SK-N-SH treated with all-trans-retinoic acid at 6 μM for 48 hours (cell line): ENCODE data around the gene PCBP3.
"Not testable (repeated sequence)": the region's sequence is repeated elsewhere in the genome, so short reads cannot be mapped to it uniquely, and the experiment has no call there.

Experiments
- ATAC-seq: fragments of 200-7000 bp; cut with Tn5 transposase; 3 replicates; pipeline ENCODE4 v1.9.1; 2020; ENCODE audit warnings: mild to moderate bottlenecking, moderate library complexity
- ARNTL ChIP-seq: fragments of 450-650 bp; formaldehyde crosslinking; IDR thresholded peaks from 2 replicates; pipeline ENCODE4 v1.5.0; 2020; ENCODE audit warnings: low read depth, mild to moderate bottlenecking, moderate library complexity, borderline replicate concordance
- CREB5 ChIP-seq: fragments of 250-450 bp; sonication (Bioruptor Pico); IDR thresholded peaks from 2 replicates; pipeline ENCODE4 v1.5.1; 2020; ENCODE audit warnings: low read depth, mild to moderate bottlenecking, moderate library complexity
- CSRNP3 ChIP-seq: fragments of 250-450 bp; sonication (Bioruptor Pico); IDR thresholded peaks from 2 replicates; pipeline ENCODE4 v1.5.1; 2021; ENCODE audit warnings: mild to moderate bottlenecking, moderate library complexity
- ESRRG ChIP-seq: fragments of 250-450 bp; sonication (Bioruptor Pico); IDR thresholded peaks from 2 replicates; pipeline ENCODE4 v1.6.1; 2021; ENCODE audit warnings: mild to moderate bottlenecking
- GLIS3 ChIP-seq: fragments of 250-450 bp; sonication (Bioruptor Pico); IDR thresholded peaks from 2 replicates; pipeline ENCODE4 v1.5.0; 2020; ENCODE audit warnings: mild to moderate bottlenecking, moderate library complexity
- ISL1 ChIP-seq: fragments of 250-450 bp; sonication (Bioruptor Pico); IDR thresholded peaks from 2 replicates; pipeline ENCODE4 v2.1.2; 2022; ENCODE audit warnings: mild to moderate bottlenecking, moderate library complexity
- PATZ1 ChIP-seq: fragments of 250-450 bp; sonication (Bioruptor Pico); IDR thresholded peaks from 2 replicates; pipeline ENCODE4 v1.8.0; 2020; ENCODE audit warnings: mild to moderate bottlenecking, moderate library complexity, borderline replicate concordance
- POU6F1 ChIP-seq: fragments of 250-450 bp; sonication (Bioruptor Pico); IDR thresholded peaks from 2 replicates; pipeline ENCODE4 v1.8.0; 2021; ENCODE audit warnings: low read depth, mild to moderate bottlenecking, moderate library complexity, borderline replicate concordance
- PPARA ChIP-seq: fragments of 250-450 bp; sonication (Bioruptor Pico); IDR thresholded peaks from 2 replicates; pipeline ENCODE4 v1.5.0; 2020; ENCODE audit warnings: mild to moderate bottlenecking, borderline replicate concordance
- RARB ChIP-seq: fragments of 250-450 bp; sonication (Bioruptor Pico); IDR thresholded peaks from 2 replicates; pipeline ENCODE4 v1.8.0; 2021; ENCODE audit warnings: mild to moderate bottlenecking, moderate library complexity
- TCF4 ChIP-seq: fragments of 250-450 bp; sonication (Bioruptor Pico); IDR thresholded peaks from 2 replicates; pipeline ENCODE4 v1.8.0; 2021; ENCODE audit warnings: mild to moderate bottlenecking, moderate library complexity, borderline replicate concordance
- TSHZ2 ChIP-seq: fragments of 250-450 bp; sonication (Bioruptor Pico); IDR thresholded peaks from 2 replicates; pipeline ENCODE4 v1.5.0; 2020; ENCODE audit warnings: mild to moderate bottlenecking, moderate library complexity
- ZC3H10 ChIP-seq: fragments of 250-450 bp; sonication (Bioruptor Pico); IDR thresholded peaks from 2 replicates; pipeline ENCODE4 v1.5.1; 2021; ENCODE audit warnings: mild to moderate bottlenecking, moderate library complexity
- ZNF565 ChIP-seq: fragments of 450-650 bp; formaldehyde crosslinking; conservative IDR thresholded peaks from 2 replicates; pipeline ENCODE4 v1.5.0; 2020; ENCODE audit warnings: low read depth, mild to moderate bottlenecking, moderate library complexity
- ZNF70 ChIP-seq: fragments of 450-650 bp; formaldehyde crosslinking; IDR thresholded peaks from 2 replicates; pipeline ENCODE4 v1.5.0; 2020; ENCODE audit warnings: mild to moderate bottlenecking, moderate library complexity
- ZNF8 ChIP-seq: fragments of 450-650 bp; formaldehyde crosslinking; IDR thresholded peaks from 2 replicates; pipeline ENCODE4 v1.5.0; 2020; ENCODE audit warnings: mild to moderate bottlenecking, moderate library complexity

Gene PCBP3

GRCh38 chr21:45883090-45883489, 239.6 kb downstream of the PCBP3 start (continued):
- TF ChIP-seq TSHZ2 (CRISPR knock-in tag) (no peak), ESRRG (CRISPR knock-in tag) (no peak), ZNF70 (no peak), ZNF565 (no peak), PPARA (CRISPR knock-in tag) (no peak), RARB (no peak), POU6F1 (CRISPR knock-in tag) (no peak)

- TF ChIP-seq PPARA (CRISPR knock-in tag) (no peak), RARB (no peak)
- no peak for ATAC-seq
Measured at GRCh38 chr21:45885597-45885929, 242.0 kb downstream of the PCBP3 start.

- not testable (repeated sequence) for ATAC-seq
Measured at GRCh38 chr21:45885930-45886601, 242.5 kb downstream of the PCBP3 start.

GRCh38 chr21:45886610-45887026, 243.1 kb downstream of the PCBP3 start:
- no peak for TF ChIP-seq ZNF8 (CRISPR knock-in tag)
- no peak for TF ChIP-seq CSRNP3 (CRISPR knock-in tag)
- ATAC-seq: no peak

- TF ChIP-seq TCF4 (CRISPR knock-in tag): no peak
- TF ChIP-seq ISL1 (CRISPR knock-in tag): no peak
- TF ChIP-seq PATZ1 (CRISPR knock-in tag): no peak
- no peak for TF ChIP-seq GLIS3 (CRISPR knock-in tag)
- no peak for TF ChIP-seq PPARA (CRISPR knock-in tag)
- TF ChIP-seq ZC3H10 (CRISPR knock-in tag): no peak
- TF ChIP-seq POU6F1 (CRISPR knock-in tag): no peak
- no peak for TF ChIP-seq CREB5 (CRISPR knock-in tag)
- no peak for TF ChIP-seq ZNF70
- no peak for TF ChIP-seq ARNTL (CRISPR knock-in tag)
- TF ChIP-seq, all 23 proteins: peak for 0
- peak; percentile 32; the same call in 1 of the 3 replicates for ATAC-seq
Measured at GRCh38 chr21:45887120-45887611, 243.6 kb downstream of the PCBP3 start.
